ENCODE data around the gene NXN. TPM values are rescaled to one million over a fixed set of nuclear protein-coding genes. Genes with fewer than 3 reads are reported as not detected.
"Not testable (repeated sequence)": the region's sequence is repeated elsewhere in the genome, so short reads cannot be mapped to it uniquely, and the experiment has no call there.

NXN gene
- total RNA-seq, 2 experiments from 2014 or later: 0.68 to 0.97 TPM

DNA sequence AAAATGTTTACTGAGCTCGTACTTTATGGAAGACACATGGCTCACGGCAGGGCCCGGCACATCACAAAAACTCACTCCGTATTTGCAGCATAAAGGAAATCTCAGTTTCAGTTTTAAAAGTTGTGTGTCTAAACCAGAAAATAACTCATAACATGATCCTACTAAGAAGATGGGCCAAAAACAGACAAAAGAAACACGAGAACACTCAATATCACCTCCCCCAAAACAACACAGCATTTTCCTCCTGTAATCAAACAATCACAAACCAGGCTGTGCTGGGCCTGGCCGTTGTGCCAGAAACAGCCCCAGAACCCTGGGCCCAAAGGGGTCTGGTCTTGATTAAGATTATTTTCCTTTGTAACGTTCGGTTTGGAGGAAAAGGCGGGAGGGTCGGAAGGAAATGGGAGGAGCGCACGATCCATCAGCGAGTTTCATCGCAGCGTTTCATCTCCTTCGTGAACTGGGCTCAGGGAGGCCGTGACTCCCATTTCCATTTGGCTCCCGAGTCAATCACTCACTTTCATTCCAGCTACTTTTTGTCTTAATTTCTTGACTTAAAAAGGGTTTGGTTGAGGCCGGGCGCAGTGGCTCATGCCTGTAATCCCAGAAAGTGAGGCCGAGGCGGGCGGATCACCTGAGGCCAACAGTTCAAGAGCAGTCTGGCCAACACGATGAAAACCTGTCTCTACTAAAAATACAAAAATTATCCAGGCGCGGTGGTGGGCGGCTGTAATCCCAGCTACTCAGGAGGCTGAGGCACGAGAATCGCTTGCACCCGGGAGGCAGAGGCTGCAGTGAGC is 61.4 kb downstream of the NXN start:
- Mint-ChIP-seq H3K27ac (no peak overlapping the region), H3K9me3 (ENCODE audit: insufficient read depth) (no peaks in the 10 kb centered on the region)
- no peak for ATAC-seq

DNA sequence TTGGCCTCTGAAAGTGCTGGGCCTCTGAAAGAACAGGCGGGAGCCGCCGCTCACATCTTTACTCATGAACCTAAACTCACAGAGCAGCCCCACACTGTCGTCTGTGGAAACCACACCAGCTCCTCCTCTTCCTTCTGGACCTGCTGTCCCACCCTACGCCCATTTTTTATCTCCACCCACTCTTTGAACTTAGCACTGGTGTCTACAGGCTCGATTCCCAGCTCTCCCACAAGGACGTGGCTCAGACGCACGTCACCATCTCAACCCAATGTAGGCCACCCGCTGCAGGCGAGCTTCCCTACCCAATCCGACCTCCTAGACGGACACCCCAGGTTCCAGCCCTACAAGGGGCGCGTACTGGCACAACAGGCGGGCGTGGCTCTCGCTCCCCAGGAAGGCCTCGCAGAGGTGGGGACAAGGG is 62.2 kb downstream of the NXN start:
- ChIA-PET POLR2A (interaction anchor here (0.6 kb wide), 1 partner anchor 77 kb away, joined by 3 read pairs; no protein-coding TSS in a partner anchor), CTCF (interaction anchor here (1.1 kb wide), 1 partner anchor 139 kb away, joined by 3 read pairs; no protein-coding TSS in a partner anchor)
- ATAC-seq: no peak
- Mint-ChIP-seq H3K4me3 (no peak overlapping the region), H3K36me3 (ENCODE audit: low read depth) (no peaks in the 10 kb centered on the region), H3K27ac (no peak overlapping the region), H3K9me3 (ENCODE audit: insufficient read depth) (no peaks in the 10 kb centered on the region), H3K27me3 (ENCODE audit: low read depth) (peaks cover 7% of the 10 kb centered on the region), H3K4me1 (ENCODE audit: low read depth) (no peaks in the 10 kb centered on the region)
- no peak for DNase-seq

More for the DNA sequence above, 61.4 kb downstream of the NXN start:
- no peak for DNase-seq
- H3K27me3 Mint-ChIP-seq (ENCODE audit: low read depth): peaks cover 7% of the 10 kb centered on the region
- CTCF ChIA-PET: interaction anchor here (1.1 kb wide), 1 partner anchor 138 kb away, joined by 3 read pairs; no protein-coding TSS in a partner anchor
- H3K36me3 Mint-ChIP-seq (ENCODE audit: low read depth): no peaks in the 10 kb centered on the region
- no peaks in the 10 kb centered on the region for H3K4me1 Mint-ChIP-seq (ENCODE audit: low read depth)
- H3K4me3 Mint-ChIP-seq: no peak overlapping the region
- POLR2A ChIA-PET: no interaction called here

DNA sequence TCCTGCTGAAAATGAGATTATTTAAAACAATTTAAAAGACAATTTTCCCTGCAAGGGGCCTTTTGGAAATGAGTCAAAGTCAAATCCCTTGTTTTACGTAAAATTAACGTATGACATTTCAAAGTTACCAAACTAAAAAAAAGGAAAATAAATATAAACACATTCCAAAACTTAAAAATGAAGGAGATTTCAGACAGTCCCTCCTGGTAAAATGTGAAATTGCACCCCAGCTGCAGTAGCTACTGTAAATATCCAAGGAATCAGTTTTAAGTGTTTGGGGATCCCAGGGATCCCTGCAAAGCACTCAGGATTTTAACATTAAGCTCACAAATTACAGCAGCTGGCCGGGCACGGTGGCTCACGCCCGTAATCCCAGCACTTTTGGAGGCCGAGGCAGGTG is 63.3 kb downstream of the NXN start:
- H3K4me1 Mint-ChIP-seq (ENCODE audit: low read depth): no peaks in the 10 kb centered on the region
- POLR2A ChIA-PET: no interaction called here
- CTCF ChIA-PET: no interaction called here
- ATAC-seq: no peak
- H3K4me3 Mint-ChIP-seq: no peak overlapping the region
- H3K36me3 Mint-ChIP-seq (ENCODE audit: low read depth): no peaks in the 10 kb centered on the region
- no peak overlapping the region for H3K27ac Mint-ChIP-seq
- no peaks in the 10 kb centered on the region for H3K9me3 Mint-ChIP-seq (ENCODE audit: insufficient read depth)
- peaks cover 7% of the 10 kb centered on the region for H3K27me3 Mint-ChIP-seq (ENCODE audit: low read depth)
- no peak for DNase-seq

DNA sequence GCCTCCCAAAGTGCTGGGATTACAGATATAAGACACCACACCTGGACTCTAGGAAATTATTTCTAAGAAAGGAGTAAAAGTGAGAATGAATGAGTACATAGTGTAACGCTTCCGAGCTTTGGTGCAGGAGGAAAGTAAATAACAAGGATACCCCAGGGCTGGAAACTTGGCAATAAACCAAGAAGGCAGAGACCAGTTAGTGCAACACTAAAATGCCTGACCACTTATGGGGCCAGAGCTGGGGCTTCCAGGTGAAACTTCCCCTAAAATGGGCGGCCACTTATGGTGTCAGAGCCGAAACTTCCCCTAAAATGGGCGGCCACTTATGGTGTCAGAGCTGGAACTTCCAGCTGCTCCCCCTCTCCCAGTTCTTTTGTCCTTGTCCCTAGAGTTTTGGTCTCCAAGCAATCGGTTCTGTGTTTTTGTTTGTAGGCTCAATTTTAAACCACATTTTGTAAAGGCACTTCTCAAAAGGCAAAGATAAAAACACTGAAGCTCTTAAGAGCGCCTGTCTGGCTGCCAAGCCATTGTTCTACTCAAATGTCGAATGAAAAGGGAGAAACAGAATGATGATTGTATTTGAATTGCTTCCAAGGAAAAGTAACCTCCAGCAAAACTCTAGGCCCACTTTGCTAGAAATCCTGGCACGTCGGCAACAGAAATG is 63.9 kb downstream of the NXN start:
- ChIA-PET CTCF (interaction anchor here (0.8 kb wide), 1 partner anchor 14 kb away, joined by 3 read pairs; no protein-coding TSS in a partner anchor), POLR2A (no interaction called here)
- no peak for ATAC-seq
- H3K4me1 Mint-ChIP-seq (ENCODE audit: low read depth): no peaks in the 10 kb centered on the region
- no peak overlapping the region for H3K4me3 Mint-ChIP-seq
- H3K27ac Mint-ChIP-seq: no peak overlapping the region
- DNase-seq: no peak
- H3K9me3 Mint-ChIP-seq (ENCODE audit: insufficient read depth): no peaks in the 10 kb centered on the region
- H3K27me3 Mint-ChIP-seq (ENCODE audit: low read depth): peaks cover 9% of the 10 kb centered on the region
- no peaks in the 10 kb centered on the region for H3K36me3 Mint-ChIP-seq (ENCODE audit: low read depth)

DNA sequence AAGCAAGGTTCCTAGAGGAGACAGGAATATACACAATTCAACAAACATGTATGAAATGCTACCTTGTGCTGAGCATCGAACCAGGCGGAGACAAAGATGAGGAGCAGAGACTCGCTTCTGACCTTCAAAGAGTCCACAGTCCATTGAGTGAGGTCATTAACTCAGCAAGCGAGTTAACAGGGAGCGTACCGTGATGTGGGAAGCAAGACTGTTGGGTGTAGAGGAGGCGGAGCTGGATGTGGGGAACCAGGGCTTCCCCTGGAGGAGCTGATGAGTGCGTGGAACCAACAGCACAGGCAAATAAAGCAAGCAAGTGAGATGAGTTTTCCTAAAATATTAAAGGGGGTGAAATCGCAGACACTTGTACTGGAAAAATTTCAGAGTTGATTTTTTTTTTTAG is 65.0 kb downstream of the NXN start:
- ChIA-PET POLR2A (no interaction called here), CTCF (no interaction called here)

DNA sequence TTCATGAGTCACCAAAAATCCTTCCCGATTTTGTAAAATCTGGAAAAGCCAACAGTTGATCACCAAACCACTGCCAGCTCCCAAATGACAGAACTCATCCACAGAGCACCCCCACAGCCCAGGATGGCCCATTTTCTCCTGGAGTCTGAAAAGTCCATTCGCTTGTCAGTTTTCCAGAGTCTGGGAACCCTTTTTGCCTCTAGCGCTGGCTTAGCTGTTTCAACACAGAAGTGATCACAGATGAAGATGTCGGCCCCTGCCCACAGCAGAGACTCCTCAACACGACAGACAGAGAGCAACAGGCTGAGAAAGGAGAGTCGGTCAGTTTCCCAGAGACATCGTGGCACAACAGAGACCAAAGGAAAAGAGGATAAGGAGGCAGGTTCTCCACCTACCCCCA is 66.4 kb downstream of the NXN start:
- no peak for DNase-seq
- H3K4me3 Mint-ChIP-seq: no peak overlapping the region
- H3K27me3 Mint-ChIP-seq (ENCODE audit: low read depth): peaks cover 14% of the 10 kb centered on the region
- ATAC-seq: no peak
- no peaks in the 10 kb centered on the region for H3K9me3 Mint-ChIP-seq (ENCODE audit: insufficient read depth)
- H3K4me1 Mint-ChIP-seq (ENCODE audit: low read depth): no peaks in the 10 kb centered on the region
- ChIA-PET CTCF (no interaction called here), POLR2A (no interaction called here)
- no peaks in the 10 kb centered on the region for H3K36me3 Mint-ChIP-seq (ENCODE audit: low read depth)
- H3K27ac Mint-ChIP-seq: no peak overlapping the region

More for the DNA sequence above, 65.0 kb downstream of the NXN start:
- H3K27me3 Mint-ChIP-seq (ENCODE audit: low read depth): peaks cover 11% of the 10 kb centered on the region
- no peak for DNase-seq
- no peaks in the 10 kb centered on the region for H3K4me1 Mint-ChIP-seq (ENCODE audit: low read depth)
- no peaks in the 10 kb centered on the region for H3K36me3 Mint-ChIP-seq (ENCODE audit: low read depth)
- H3K9me3 Mint-ChIP-seq (ENCODE audit: insufficient read depth): no peaks in the 10 kb centered on the region
- ATAC-seq: no peak
- no peak overlapping the region for H3K4me3 Mint-ChIP-seq
- H3K27ac Mint-ChIP-seq: no peak overlapping the region

DNA sequence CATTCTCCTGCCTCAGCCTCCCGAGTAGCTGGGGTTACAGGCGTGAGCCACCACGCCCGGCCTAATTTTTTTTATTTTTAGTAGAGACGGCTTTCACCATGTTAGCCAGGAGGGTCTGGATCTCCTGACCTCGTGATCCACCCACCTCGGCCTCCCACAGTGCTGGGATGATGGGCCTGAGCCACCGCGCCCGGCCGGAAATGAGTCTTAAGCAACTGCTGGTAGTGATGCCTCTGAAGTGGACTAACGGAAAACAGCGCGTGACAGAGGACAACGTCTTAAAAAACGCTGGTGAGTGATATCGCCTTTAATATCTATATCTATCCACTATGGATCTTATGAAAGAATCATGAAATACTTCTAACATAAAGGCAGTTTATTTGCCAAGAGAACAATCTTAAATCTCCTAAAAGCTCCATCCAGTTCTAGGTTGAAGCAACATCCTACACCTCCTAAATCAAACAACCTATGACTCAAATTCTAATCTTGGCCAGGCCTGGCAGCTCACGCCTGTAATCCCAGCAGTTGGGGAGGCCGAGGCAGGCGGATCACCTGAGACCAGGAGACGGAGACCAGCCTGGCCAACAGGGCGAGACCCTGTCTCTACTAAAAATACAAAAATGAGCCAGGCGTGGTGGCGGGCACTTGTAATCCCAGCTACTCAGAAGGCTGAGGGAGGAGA is 69.8 kb downstream of the NXN start:
- Mint-ChIP-seq H3K4me1 (ENCODE audit: low read depth) (peaks cover 13% of the 10 kb centered on the region), H3K4me3 (no peak overlapping the region), H3K36me3 (ENCODE audit: low read depth) (no peaks in the 10 kb centered on the region), H3K9me3 (ENCODE audit: insufficient read depth) (no peaks in the 10 kb centered on the region), H3K27me3 (ENCODE audit: low read depth) (peaks cover 22% of the 10 kb centered on the region), H3K27ac (no peak overlapping the region)
- DNase-seq (no peak), ATAC-seq (no peak)
- ChIA-PET CTCF (no interaction called here), POLR2A (no interaction called here)

DNA sequence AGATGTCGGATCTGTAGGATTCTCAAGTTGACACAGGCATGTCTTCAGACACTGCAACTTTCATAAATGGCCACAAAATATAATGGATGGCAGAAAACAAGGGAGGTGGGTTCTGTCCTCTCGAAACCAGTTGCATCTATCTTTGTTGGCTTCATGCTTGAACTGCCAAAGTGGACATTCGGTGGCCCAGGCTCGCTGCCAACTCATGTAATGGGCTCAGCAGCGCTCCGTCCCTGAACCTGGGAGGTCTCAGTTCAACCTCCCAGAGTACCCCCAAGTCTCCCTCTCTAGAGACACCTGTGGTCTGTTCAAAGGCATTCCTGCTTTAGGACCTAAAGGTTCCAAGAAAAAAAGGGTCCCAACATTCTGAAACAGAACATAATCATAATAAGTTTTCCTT is 71.9 kb downstream of the NXN start:
- DNase-seq (no peak), ATAC-seq (no peak)
- no peaks in the 10 kb centered on the region for H3K9me3 Mint-ChIP-seq (ENCODE audit: insufficient read depth)
- H3K36me3 Mint-ChIP-seq (ENCODE audit: low read depth): no peaks in the 10 kb centered on the region
- peaks cover 13% of the 10 kb centered on the region for H3K4me1 Mint-ChIP-seq (ENCODE audit: low read depth)
- CTCF ChIA-PET: no interaction called here
- no peak overlapping the region for H3K4me3 Mint-ChIP-seq
- H3K27me3 Mint-ChIP-seq (ENCODE audit: low read depth): peaks cover 29% of the 10 kb centered on the region
- POLR2A ChIA-PET: no interaction called here
- H3K27ac Mint-ChIP-seq: no peak overlapping the region

DNA sequence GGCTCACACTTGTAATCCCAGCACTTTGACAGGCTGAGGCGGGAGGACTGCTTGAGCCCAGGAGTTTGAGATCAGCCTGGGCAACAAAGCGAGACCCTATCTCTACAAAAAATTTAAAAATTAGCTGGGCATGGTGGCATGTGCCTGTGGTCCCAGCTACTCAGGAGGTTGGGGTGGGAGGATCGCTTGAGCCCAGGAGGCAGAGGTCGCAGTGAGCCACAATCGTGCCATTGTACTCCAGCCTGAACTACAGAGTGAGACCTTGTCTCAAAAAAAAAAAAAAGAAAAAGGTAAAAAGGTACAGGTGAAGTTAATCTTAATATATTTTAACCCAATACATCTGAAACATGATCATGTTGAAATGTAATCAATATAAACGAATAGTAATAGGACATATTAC is 73.9 kb downstream of the NXN start:
- DNase-seq; H3K36me3 Mint-ChIP-seq (ENCODE audit: low read depth); H3K9me3 Mint-ChIP-seq (ENCODE audit: insufficient read depth); H3K27ac Mint-ChIP-seq; POLR2A ChIA-PET; CTCF ChIA-PET; H3K4me3 Mint-ChIP-seq; ATAC-seq: not testable (repeated sequence)
- Mint-ChIP-seq H3K27me3 (ENCODE audit: low read depth) (peaks cover 40% of the 10 kb centered on the region), H3K4me1 (ENCODE audit: low read depth) (peaks cover 13% of the 10 kb centered on the region)

DNA sequence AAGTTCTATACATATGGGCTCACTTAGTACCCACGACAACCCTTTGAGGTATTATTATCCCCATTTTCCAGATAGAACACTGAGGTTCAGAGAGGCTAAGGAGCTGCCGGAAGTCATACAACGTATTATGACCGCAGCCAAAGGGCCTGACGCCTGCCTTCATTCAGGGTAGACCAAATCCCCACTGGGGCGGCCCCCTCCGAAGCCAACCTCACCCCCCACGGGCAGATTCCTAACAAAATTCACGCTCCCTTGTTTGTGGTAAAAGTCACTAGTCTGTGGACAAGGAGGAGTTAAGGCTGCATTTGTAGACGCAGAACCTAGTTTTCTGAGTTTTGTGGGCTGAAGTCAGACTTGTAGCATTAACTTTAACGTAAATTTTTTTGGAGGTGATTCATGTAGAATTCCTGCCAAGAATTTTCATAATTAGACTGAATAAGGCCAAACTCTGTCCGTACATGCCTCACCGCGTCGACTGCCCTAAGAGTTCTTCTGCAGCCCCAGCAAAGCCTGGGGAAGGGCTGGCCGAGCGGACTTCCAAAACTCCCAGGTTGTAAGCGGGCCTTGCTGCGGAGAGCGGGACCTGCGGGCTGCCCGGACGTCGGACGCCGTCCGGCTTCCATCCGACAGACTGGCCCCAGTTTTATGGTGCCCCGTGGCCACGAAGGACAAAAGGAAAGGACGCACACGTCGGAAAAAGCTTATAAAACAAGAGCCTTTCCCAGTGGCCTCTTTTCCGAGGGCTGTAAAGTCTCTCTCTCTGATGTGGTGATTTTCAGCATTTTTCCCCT is 75.7 kb downstream of the NXN start:
- Mint-ChIP-seq H3K4me1 (ENCODE audit: low read depth) (peaks cover 13% of the 10 kb centered on the region), H3K27me3 (ENCODE audit: low read depth) (peaks cover 38% of the 10 kb centered on the region), H3K27ac (no peak overlapping the region), H3K9me3 (ENCODE audit: insufficient read depth) (no peaks in the 10 kb centered on the region), H3K36me3 (ENCODE audit: low read depth) (no peaks in the 10 kb centered on the region), H3K4me3 (no peak overlapping the region)
- no peak for DNase-seq
- ChIA-PET CTCF (interaction anchor here (1.0 kb wide), 1 partner anchor 25 kb away, joined by 3 read pairs; no protein-coding TSS in a partner anchor), POLR2A (no interaction called here)
- no peak for ATAC-seq

DNA sequence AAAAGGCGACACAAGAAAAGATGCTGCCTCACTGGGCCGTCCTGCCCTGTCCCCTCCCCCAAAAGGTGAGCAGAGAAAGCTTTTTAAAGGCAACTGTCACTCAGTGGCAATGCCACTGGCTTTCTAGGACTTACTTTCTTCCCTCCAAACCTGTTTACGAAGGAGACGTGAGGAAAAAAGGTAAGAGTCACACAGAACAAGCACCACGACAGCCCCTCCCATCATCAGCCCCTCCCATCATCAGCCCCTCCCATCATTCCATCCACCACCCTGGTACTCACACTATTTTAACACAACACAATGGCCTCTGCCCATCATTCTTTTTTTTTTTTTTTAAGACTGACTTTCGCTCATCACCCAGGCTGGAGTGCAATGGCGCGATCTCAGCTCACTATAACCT is 77.1 kb downstream of the NXN start:
- ATAC-seq: no peak
- H3K36me3 Mint-ChIP-seq (ENCODE audit: low read depth): no peaks in the 10 kb centered on the region
- peaks cover 46% of the 10 kb centered on the region for H3K27me3 Mint-ChIP-seq (ENCODE audit: low read depth)
- peaks cover 13% of the 10 kb centered on the region for H3K4me1 Mint-ChIP-seq (ENCODE audit: low read depth)
- H3K9me3 Mint-ChIP-seq (ENCODE audit: insufficient read depth): no peaks in the 10 kb centered on the region
- POLR2A ChIA-PET: no interaction called here
- H3K4me3 Mint-ChIP-seq: no peak overlapping the region
- CTCF ChIA-PET: interaction anchor here (0.6 to 0.9 kb wide), 2 partner anchors 26 to 96 kb away, joined by 3 to 4 read pairs; no protein-coding TSS in a partner anchor
- H3K27ac Mint-ChIP-seq: no peak overlapping the region
- no peak for DNase-seq
